Nephron (organoid): ENCODE measurements around the gene GALR3.

Experiments
- H3K27ac Mint-ChIP-seq, 3 experiments: 2 replicates each; pipeline ENCODE4 v1.8.0; 2020; ENCODE audit warnings: mixed read lengths in 3 of 3, mild to moderate bottlenecking in 2 of 3, moderate library complexity in 1 of 3
- H3K27me3 Mint-ChIP-seq: 2 replicates; pipeline ENCODE4 v1.8.0; 2021; ENCODE audit warnings: low read depth, mild to moderate bottlenecking, moderate library complexity, mixed read lengths
- H3K36me3 Mint-ChIP-seq: 2 replicates; pipeline ENCODE4 v1.8.0; 2020; ENCODE audit warnings: low read depth, mixed read lengths
- H3K4me1 Mint-ChIP-seq: 2 replicates; pipeline ENCODE4 v1.8.0; 2020; ENCODE audit warnings: mixed read lengths
- H3K4me3 Mint-ChIP-seq, 3 experiments: 2 replicates each; pipeline ENCODE4 v1.8.0; 2020; ENCODE audit warnings: mild to moderate bottlenecking in 3 of 3, mixed read lengths in 3 of 3, moderate library complexity in 2 of 3
- H3K9me3 Mint-ChIP-seq: 2 replicates; pipeline ENCODE4 v1.8.0; 2020; ENCODE audit warnings: mixed read lengths
- TF ChIP-seq, protein P1 (sequence below), 3 experiments: fragments of 200-600 bp; sonication (generic); IDR thresholded peaks; one replicate each; pipeline ENCODE4 v1.5.0; 2021; ENCODE audit warnings: antibody characterized with exemption in 3 of 3; ENCODE audit not compliant: unreplicated experiment in 3 of 3

Gene GALR3

DNA sequence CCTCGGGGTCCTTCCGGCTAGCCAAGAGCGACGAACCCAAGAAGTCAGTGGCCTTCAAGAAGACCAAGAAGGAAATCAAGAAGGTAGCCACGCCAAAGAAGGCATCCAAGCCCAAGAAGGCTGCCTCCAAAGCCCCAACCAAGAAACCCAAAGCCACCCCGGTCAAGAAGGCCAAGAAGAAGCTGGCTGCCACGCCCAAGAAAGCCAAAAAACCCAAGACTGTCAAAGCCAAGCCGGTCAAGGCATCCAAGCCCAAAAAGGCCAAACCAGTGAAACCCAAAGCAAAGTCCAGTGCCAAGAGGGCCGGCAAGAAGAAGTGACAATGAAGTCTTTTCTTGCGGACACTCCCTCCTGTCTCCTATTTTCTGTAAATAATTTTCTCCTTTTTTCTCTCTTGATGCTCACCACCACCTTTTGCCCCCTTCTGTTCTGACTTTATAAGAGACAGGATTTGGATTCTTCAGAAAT, 17.3 kb upstream of the GALR3 start:
- Mint-ChIP-seq H3K4me1 (peaks cover 25% of the 10 kb centered on the region), H3K36me3 (no peaks in the 10 kb centered on the region), H3K4me3 (peak overlapping the region; percentile 93 to 99 (median 97)), H3K27me3 (peaks cover 6% of the 10 kb centered on the region), H3K9me3 (no peaks in the 10 kb centered on the region), H3K27ac (peak overlapping the region; percentile 72 to 90 (median 89))
- TF ChIP-seq, protein P1, sequence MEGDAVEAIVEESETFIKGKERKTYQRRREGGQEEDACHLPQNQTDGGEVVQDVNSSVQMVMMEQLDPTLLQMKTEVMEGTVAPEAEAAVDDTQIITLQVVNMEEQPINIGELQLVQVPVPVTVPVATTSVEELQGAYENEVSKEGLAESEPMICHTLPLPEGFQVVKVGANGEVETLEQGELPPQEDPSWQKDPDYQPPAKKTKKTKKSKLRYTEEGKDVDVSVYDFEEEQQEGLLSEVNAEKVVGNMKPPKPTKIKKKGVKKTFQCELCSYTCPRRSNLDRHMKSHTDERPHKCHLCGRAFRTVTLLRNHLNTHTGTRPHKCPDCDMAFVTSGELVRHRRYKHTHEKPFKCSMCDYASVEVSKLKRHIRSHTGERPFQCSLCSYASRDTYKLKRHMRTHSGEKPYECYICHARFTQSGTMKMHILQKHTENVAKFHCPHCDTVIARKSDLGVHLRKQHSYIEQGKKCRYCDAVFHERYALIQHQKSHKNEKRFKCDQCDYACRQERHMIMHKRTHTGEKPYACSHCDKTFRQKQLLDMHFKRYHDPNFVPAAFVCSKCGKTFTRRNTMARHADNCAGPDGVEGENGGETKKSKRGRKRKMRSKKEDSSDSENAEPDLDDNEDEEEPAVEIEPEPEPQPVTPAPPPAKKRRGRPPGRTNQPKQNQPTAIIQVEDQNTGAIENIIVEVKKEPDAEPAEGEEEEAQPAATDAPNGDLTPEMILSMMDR (IDR thresholded peaks at IDR 0.05; ENCODE audit: unreplicated experiment in 3 of 3), result no peak

DNA sequence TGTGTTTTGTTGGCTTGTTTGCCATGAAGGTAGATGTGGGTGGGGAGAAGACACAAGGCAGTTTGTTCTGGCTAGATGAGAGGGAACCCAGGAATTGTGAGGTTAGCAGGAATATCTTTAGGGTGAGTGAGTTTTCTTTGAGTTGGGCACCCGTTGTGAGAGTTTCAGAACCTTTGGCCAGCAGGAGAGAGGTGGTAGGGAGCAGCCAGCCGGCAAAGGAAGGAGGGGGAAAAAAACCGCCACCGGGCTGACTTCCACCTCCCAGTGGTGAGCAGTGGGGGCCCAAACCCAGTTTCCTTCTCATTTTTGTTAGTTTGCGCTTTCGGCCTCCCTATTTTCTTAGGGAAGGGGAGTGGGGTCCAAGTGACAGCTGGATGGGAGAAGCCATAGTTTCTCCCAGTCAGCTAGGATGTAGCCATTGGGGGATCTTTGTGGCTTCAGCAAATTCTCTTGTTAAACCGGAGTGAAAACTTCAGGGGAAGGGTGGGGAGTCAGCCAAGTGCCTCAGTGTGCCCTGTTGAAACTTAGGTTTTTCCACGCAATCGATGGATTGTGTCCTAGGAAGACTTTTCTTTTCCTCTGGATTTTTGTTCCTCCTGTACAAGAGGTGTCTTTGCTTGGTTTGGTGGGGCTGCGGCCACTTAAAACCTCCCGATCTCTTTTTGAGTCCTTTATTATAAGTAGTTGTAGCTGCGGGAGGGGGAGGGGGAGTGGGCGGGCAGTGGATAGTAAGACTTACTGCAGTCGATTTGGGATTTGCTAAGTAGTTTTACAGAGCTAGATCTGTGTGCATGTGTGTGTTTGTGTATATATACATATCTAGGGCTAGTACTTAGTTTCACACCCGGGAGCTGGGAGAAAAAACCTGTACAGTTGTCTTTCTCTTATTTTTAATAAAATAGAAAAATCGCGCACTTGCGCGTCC, 16.5 kb upstream of the GALR3 start:
- TF ChIP-seq, protein P1 (IDR thresholded peaks at IDR 0.05; ENCODE audit: unreplicated experiment in 3 of 3), result no peak
- Mint-ChIP-seq H3K4me3 (peak overlapping the region; percentile 93 to 99 (median 97)), H3K36me3 (no peaks in the 10 kb centered on the region), H3K4me1 (peaks cover 25% of the 10 kb centered on the region), H3K27ac (peak overlapping the region; percentile 72 to 90 (median 89)), H3K9me3 (no peaks in the 10 kb centered on the region), H3K27me3 (peaks cover 6% of the 10 kb centered on the region)

DNA sequence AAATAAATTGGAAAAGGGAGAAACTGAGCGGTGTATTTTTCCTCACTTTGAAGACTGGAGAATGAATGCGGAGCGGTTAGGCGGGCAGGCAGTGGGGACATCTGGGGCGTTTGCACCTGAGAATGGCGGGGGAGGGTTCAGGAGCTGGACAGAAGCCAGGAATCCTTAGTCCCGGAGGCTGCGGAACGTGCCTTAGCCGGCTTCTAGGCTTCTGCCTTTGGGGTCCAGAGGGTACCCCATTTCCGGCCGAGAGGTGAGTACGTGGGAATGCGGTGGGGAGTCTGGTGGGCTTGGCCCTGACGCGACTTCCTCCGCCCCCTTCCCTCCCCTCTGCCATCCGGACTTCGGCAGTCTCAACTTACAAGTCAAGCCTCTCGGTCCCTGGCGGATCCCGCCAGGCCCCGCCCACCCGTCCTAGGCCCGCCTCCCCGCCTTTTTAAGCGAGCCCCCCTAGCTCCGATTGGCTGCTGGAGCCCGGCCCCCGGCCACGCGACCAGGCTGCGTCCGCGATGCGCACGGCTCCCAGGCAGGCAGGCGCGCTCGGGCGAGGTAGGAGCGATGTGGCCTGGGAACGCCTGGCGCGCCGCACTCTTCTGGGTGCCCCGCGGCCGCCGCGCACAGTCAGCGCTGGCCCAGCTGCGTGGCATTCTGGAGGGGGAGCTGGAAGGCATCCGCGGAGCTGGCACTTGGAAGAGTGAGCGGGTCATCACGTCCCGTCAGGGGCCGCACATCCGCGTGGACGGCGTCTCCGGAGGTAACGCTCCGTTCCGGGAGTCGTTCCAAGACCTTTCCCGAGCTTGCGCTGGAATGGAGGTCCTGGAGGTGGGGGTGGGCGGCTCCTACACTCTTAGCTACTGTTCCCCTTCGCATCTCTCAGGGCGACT, 15.5 kb upstream of the GALR3 start, which contains the start of gene GCAT:
GCAT (plus strand) TSS at position 525 of the 884 bp plus-strand sequence; CDS start at position 559, 34 bp downstream.
- TF ChIP-seq, protein P1 (IDR thresholded peaks at IDR 0.05; ENCODE audit: unreplicated experiment in 3 of 3), result no peak
- H3K27ac Mint-ChIP-seq, result peak within 1 kb of the TSS; percentile 72 to 90 (median 89)
- H3K9me3 Mint-ChIP-seq, result no peaks in the 10 kb centered on the region
- peak within 1 kb of the TSS; percentile 93 to 99 (median 97) for H3K4me3 Mint-ChIP-seq
- H3K36me3 Mint-ChIP-seq, result no peaks in the 10 kb centered on the region
- H3K4me1 Mint-ChIP-seq, result peaks cover 23% of the 10 kb centered on the region
- peaks cover 6% of the 10 kb centered on the region for H3K27me3 Mint-ChIP-seq

GRCh38 chr22:37808294-37808657, 14.9 kb upstream of the GALR3 start:
- Mint-ChIP-seq H3K9me3 (no peaks in the 10 kb centered on the region), H3K36me3 (no peaks in the 10 kb centered on the region), H3K4me3 (peak overlapping the region; percentile 93 to 99 (median 97)), H3K4me1 (peaks cover 17% of the 10 kb centered on the region), H3K27ac (peak overlapping the region; percentile 45 to 90 (median 89)), H3K27me3 (peaks cover 1% of the 10 kb centered on the region)
- TF ChIP-seq, protein P1 (IDR thresholded peaks at IDR 0.05; ENCODE audit: unreplicated experiment in 3 of 3), result no peak

- Mint-ChIP-seq H3K4me1 (peaks cover 8% of the 10 kb centered on the region), H3K4me3 (peak overlapping the region; percentile 66 to 83 (median 75)), H3K27me3 (no peaks in the 10 kb centered on the region), H3K27ac (no peak overlapping the region), H3K36me3 (no peaks in the 10 kb centered on the region), H3K9me3 (no peaks in the 10 kb centered on the region)
- TF ChIP-seq, protein P1 (IDR thresholded peaks at IDR 0.05; ENCODE audit: unreplicated experiment in 3 of 3), result no peak
Measured at GRCh38 chr22:37809672-37810333, 13.4 kb upstream of the GALR3 start.
